Stimulated activated CD8-positive, alpha-beta memory T cell treated with anti-CD3 and anti-CD28 coated beads, Interleukin-4, amount 100 ng/mL, for 1 hour (primary cell): ENCODE results near the gene CLCA4.

Experiments used
- DNase-seq, 2 donors: peaks; one replicate each; pipeline ENCODE4 v3.0.0-alpha.2; 2020; ENCODE audit warnings: low read depth in 2 of 2, low spot score in 1 of 2

Gene CLCA4

DNA sequence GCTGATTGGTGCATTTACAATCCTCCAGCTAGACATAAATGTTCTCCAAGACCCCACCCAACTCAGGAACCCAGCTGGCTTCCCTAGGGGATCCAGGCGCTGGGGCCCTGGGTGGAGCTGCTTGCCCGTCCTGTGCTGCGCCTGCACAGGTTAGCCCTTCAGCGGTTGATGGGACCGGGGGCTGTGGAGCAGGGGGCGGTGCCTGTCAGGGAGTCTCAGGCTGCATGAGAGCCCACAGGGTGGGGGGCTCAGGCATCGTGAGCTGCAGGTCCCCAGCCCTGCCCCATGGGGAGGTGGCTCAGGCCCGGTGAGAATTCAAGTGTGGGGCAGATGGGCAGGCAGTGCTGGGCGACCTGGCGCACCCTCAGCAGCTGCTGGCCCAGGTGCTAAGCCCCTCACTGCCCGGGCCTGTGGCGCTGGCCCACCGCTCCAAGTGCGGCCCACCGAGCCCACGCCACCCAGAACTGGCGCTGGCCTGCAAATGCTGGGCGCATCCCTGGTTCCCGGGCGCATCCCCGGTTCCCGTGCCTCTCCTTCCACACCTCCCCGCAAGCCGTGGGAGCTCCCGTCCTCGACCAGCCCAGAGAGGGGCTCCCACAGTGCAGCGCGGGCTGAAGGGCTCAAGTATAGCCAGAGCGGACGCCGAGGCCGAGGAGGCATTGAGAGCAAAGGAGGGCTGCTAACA is 23.1 kb upstream of the CLCA4 start:
- no peak for DNase-seq

DNA sequence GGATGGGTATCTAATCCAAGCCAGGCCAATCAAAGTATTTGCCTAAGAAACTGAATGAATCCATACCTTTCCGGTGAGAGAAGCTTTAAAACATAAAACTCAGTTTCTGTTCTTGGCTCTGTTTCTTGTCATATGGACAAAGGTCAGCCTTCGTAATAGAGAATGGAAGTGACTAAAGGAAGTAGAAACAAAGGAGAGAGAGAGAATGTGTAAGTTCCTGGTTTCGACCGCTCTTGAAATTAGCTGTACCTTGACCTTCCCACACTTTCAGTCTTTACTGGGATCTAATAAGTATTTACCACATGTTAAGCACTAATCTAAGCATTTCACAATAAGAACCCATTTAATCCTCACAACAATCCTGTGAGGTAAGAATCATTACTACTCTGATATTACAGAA is 19.6 kb upstream of the CLCA4 start:
- DNase-seq = no peak

DNA sequence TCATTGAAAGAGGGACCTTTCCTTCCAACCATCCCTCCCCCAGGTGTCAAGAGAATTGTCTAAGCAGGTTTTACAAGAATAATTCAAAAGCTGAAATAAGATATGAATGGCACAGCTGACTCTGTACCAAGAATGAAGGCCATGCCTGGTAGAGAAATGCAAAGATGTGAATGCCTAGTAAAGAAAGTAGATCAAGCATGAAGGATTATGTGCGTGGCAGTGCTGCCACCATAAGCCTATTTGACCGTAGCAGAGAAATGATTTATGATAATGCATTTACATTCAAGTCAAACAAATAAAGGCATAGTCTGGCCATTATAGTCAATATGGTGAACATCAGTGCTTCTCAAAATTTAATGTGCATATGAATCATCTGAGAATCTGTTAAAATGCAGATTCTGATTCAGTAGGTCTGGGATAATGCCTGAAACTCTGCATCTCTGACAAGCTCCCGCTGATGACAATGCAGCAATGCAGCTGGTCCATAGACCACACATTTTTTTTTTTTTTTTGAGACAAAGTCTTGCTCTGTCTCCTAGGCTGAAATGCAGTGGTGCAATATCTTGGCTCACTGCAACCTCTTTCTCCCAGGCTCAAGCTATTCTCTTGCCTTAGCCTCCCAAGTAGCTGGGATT is 16.6 kb upstream of the CLCA4 start:
- DNase-seq = no peak

DNA sequence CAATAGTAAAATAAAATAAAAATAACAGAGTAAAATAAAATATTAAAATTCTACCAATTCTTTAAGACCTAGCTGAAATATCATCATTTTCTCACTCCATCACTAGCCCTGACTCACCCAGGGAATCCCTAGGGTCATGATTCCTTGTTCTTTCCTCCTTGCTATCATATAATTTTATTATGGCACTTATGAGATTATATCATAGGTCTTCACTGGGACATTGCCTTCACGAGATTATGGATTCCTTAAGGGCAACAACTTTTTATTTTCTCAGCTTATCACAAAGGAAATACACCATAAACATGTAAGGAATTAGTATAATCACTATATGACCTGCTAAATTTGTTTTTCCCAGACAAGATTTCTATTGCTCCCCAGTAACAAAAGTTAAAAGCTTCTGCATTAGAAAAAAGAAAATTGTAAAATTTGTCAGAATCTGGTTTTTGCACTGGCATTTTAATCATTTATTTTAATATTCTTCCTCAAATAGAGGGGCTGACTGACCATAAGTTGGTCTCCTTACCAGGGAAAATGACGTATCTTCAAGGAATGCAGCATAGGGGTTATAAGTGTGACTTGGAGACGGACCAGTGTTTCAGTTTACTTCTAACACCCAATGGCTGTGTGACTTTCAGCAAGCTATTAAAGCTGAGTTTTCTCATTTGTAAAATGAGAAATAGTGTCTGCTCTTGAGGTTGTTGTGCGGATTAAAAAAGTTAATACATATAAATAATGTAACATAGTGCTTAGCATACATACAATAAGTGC is 8.8 kb upstream of the CLCA4 start:
- no peak for DNase-seq

DNA sequence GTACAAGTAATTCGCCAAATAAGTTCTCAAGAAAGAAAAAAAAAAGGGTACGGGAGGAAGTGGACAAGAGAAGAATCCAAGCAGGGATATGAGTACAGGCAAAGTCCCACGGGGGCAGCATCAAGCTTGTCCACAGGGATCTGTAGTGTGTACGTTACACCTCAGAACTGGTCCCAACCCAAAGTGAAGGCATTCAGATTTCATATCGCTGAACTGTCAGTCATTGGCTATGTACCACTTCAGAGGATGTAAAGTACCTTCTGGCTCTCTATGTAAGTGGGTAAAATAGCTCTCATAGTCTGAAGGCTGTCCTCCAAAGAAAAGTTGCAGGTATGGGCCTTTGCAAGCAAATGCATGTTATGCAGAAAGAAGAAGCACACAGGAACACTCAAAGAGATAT is 8.1 kb upstream of the CLCA4 start:
- no peak for DNase-seq

DNA sequence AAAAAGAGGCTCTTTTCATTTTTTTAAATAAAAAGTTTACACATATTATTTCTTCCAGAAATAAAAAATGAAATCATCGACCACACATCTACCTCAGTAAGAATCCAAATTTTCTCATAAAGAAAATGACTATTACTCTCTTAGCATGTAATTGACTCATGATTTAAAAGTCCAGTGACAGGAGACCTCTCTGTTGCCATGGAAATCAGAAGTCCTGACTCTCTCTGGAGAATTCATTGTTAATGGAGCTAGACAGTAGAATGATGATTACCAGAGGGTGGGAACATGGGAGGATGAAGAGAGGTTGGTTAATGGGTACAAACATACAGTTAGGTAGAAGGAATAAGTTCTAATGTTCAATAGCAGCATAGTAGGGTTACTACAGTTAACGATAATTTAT is 5.0 kb upstream of the CLCA4 start:
- no peak for DNase-seq

DNA sequence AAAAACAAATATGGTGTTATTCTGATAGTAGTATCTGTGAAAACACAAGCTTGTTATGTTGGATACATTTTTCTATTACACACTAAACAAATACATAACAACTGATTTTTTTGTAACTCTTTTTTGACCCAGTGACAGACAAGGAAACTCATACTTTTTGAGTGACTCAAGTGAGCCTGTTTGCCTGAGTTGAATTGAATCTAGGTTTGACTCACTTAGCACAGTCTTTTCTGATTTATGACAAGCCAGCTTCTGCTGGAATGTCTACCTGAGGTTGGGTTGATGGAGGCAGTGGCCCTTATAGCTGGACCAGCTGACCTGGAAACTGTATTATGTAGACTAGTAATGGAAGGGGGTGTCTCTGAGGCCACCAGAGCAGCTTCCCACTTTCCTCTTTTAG is 4.2 kb upstream of the CLCA4 start:
- no peak for DNase-seq

DNA sequence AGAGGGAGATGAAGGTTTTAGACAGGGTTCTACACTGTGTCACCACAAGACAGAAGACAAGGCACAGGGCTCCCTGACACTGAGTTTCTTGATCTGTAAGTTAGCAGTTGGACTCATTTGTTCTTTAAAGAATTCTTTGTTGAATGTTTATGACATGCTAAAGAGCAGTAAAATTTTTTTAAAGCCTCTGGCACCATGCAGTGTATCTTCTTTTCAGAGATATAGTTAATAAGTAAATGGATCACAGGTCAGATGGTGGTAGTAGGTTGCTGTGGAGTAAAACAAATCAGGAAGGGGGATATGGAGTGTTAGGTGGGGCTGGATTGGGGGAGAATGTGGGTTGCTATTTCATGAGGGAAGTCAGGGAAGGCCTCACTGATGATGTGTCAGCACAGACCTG is 2.0 kb downstream of the CLCA4 start:
- no peak for DNase-seq

DNA sequence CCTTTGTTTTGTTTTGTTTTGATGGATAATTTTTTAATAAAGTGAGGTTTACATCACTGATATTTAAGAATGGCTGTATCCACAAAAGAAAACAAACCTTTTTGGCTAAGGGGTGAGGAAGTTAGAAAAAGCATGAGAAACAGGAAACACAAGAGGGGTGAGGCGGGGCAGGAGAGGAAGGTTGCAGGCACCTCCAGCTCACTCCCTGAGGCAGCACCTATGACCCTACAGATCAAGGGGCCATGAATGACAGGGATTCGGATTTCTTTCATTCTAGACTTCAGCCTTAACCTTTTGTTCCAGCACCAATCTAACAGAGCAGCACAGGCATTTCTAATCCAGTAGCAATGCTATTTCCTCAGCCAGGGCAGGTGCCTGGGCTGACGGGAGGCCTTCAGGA is 4.4 kb downstream of the CLCA4 start:
- DNase-seq = no peak

DNA sequence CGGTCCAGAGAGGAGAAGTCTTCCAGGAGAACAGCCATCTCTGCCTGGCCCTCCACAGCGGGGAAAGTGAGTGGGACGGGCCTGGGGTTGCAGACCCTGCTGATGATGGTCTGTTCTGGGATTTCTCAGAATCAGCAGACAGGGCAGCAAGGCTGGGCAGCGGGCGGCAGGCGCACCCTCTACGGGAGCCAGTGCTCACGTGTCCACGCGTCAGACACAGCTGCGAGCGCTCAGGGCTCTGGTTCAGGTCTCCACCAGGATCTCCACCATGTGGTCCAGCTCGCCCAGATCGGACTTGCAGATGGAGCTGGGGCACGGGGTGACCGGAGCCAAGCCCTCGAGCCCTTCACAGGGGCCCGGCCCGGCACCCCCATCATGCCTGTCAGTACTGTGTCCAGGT is 5.5 kb downstream of the CLCA4 start:
- DNase-seq = no peak

DNA sequence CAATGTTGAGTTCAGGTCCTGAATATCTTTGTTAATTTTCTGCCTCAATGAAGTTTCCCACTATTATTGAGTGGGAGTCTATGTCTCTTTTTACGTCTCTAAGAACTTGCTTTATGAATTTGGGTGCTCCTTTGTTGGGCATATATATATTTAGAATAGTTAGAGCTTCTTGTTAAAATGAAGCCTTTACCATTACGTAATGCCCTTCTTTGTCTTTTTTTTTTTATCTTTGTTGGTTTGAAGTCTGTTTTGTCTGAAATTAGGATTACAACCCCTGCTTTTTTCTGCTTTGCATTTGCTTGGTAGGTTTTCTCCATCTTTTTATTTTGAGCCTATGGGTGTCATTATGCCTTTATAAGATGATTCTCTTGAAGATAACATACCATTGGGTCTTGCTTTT is 10.9 kb downstream of the CLCA4 start:
- DNase-seq = no peak

DNA sequence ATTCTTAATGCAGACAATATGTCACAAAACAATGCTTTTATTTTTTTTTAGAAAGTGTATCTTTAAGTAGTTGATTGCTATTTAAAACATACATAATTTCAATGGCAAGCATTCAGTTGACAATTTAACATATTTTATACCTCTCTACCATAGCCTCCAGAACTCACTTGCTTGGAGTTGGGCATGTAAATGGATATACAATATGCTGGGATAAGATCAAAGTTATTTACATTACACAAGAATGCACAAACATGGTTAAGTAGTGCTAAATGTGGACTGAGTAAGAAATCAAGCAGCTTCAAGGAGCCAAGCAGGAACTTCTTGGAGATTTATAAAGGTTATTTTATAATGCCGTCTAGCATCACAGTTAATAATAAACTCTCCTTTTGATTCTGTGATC is 17.0 kb downstream of the CLCA4 start:
- DNase-seq = no peak

DNA sequence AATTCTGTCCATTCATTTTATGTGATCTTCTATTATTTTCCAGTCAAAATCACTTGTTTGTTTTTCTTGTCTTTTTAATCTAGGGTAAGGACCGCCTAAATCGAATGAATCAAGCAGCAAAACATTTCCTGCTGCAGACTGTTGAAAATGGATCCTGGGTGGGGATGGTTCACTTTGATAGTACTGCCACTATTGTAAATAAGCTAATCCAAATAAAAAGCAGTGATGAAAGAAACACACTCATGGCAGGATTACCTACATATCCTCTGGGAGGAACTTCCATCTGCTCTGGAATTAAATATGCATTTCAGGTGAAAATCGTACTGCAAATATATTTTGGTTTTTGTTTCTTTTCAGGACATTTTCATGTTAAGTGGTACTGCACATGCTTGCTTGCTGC is 20.5 kb downstream of the CLCA4 start:
- no peak for DNase-seq

DNA sequence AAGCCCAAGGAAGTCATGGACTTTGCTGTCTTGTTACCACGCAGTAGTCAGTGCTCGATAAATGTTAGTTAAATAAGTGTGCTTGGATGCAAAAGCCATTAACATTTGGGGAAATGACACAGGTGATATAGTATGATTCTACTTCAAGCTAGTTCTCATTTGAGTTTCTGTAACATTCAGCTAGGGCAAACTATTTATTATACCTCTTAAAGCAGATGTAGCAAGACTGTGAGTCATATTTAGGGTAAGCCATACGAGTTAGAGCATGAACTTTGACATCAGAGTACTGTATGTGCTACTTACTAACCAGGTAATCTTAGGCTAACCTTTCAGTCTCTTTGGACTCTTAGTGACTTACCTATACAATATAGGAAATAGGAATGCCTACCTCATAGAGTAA is 21.0 kb downstream of the CLCA4 start:
- no peak for DNase-seq

DNA sequence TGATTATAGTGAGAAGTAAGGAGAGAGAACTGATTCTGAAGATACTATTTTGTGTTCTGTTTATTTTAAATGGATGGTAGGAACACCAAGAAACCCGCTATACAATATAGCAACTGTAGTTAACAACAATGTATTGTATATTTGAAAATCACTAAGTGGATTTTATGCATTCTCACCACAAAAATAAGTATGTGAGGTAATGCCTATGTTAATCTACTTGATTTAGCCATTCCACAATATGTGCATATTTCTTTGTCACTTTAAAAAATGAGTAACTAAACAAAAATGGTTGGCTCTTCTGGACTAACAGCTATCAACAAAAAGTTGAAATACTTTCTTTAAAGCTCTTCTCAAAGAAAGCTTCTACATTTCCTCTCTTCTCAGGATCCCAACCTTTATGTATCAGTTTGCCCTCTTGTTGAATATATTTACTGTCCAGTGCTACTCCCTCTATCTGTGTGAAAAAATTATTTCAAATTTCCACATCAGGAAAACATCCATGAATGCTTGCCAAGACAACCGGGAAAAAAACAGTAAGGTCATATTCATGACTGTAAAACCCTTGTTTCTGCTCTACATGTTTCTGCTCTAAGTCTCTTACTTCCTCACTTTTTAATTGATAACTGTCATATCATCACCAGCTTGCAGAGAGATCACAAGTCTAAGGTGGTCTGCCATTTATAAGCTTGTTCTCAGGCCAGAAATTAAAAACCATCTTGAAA is 27.0 kb downstream of the CLCA4 start:
- no peak for DNase-seq

DNA sequence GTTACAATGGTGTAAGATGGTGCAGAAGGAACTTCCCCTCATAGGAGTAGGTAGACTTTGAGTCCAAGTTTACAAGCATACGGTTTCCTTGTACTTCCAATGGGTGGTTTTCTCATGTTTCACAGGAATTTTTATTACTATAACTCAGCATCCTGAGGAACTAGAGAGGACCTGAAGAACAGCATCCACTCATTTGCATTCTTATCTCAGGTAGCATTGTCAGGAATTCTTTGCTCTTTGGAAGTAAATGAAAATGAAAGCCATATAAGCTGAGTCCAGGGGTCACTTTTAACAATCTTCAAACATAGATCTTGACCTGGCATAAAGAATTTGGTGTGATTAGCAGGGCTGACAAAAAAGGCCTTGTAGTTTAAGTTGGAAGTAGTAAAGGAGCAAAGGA is 34.4 kb downstream of the CLCA4 start:
- DNase-seq = no peak

DNA sequence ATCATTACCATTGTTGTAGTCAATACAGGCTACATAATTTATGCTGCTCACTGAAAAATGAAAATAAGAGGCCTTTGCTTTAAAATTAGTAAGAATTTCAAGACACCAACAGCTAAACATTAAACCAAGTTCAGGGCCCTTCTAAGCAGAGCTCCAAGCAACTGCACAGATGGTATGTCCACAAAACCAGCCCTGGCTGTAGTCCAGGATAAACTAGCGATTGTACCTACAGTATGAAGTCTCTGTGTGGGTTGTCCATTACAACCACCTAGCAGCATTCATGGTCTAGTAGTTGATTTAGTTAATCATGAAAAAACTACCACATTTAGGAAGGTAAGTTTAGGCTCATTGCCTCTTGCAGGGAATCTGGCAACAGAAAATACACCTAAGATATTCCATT is 35.3 kb downstream of the CLCA4 start:
- no peak for DNase-seq

DNA sequence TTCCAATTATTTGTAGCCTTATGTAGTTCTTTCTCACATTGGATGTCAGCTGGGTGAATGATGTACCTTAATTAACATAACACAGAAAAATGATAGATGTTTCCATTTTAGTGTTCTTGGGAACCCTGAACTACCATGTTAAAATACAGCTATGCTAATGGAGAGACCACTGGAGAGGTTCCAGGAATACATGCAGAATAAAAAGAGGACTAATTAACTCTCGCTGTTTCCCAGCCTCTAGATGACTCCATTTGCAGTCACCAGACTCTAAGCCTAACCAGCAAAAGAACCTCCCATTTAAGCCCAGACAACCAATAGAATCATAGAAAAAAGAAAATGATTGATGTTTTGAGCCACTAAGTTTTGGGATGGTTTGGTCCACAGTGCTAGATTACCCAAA is 36.2 kb downstream of the CLCA4 start:
- DNase-seq = no peak

DNA sequence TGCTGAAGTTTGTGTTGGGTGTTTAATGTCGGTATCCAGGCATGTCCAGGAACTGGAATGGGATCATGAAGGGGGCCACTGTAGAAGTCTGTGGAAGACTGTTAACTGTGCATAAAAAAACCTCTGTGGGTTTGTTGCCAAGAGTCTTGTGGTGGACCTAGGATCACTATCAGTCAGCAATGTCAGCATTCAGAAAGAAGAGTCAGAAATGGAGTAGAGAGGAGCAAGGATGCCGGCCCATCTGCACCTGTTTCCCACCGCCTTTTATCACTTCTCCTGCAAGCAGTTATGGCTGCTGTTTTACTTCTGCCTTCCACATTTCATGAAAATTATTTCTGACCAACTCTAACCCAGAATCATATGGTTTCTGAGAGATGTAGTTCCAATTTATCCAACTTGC is 36.7 kb downstream of the CLCA4 start:
- DNase-seq = no peak

DNA sequence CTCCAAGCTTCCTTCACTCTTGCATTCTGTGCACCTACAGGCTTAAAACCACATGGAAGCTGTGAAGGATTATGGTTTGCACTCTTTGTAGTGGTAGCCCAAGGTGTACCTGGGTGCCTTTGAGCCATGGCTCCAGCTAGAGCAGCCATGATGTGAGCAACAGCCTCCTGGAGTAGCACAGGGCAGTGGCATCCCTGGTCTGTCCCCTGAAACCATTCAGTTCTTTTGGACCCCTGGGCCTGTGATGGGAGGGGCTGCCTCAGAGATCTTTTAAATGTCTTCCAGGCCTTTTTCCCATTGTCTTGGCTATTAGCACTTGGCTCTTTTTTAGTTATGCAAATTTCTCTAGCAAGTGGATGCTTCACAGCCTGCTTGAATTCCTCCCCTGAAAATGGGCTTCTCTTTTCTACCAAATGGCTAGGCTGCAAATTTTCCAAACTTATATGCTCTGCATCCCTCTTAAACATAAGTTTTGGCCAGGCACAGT is 47.4 kb downstream of the CLCA4 start:
- no peak for DNase-seq

DNA sequence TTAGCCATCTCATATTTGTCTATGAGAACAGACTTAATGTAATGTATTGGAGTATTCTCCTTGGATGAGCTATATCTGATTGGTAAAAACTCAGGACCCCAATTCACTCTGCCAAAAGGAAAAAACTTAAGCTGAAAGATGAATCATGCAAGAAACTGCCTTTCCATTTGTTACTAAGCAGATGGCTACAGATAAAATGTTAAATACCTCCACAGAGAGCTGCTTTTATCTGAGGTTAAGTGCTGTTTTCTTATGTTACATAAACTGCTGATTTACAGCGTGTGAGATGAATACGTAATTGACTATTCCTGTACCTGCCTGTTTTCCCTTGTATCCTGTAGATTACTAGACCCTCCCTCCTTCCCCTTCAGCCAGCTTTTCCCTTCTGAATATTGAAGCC is 49.3 kb downstream of the CLCA4 start:
- no peak for DNase-seq
